Measurements from ENCODE around the gene GFI1B.

- TF ChIP-seq CTCF (conservative IDR thresholded peaks at IDR 0.05) (no peak), EZH2 (IDR thresholded peaks at IDR 0.05; ENCODE audit: low read depth) (no peak)
Observed at GRCh38 chr9:132939169-132939568, 39.3 kb upstream of the GFI1B start.

Measured in PC-9 (cell line).